KMS-11 (cell line): ENCODE measurements around the gene TPD52L2.

ENCODE experiments used
- H2AFZ ChIP-seq: fragments of 200-600 bp; sonication (generic); 2 replicates; pipeline ENCODE4 v1.6.1; 2016; ENCODE audit warnings: antibody characterized with exemption, mixed run types, low read depth
- H3K27ac ChIP-seq: fragments of 200-600 bp; sonication (generic); 2 replicates; pipeline ENCODE4 v1.6.1; 2016; ENCODE audit warnings: mild to moderate bottlenecking, mixed run types
- H3K27me3 ChIP-seq: fragments of 200-600 bp; sonication (generic); 2 replicates; pipeline ENCODE4 v1.6.1; 2017; ENCODE audit warnings: mild to moderate bottlenecking, low read depth, mixed run types, moderate library complexity; ENCODE audit not compliant: insufficient read depth
- H3K36me3 ChIP-seq: fragments of 200-600 bp; sonication (generic); 2 replicates; pipeline ENCODE4 v1.6.1; 2017; ENCODE audit warnings: mild to moderate bottlenecking, mixed run types; ENCODE audit not compliant: insufficient read depth
- H3K4me1 ChIP-seq: fragments of 200-600 bp; sonication (generic); 2 replicates; pipeline ENCODE4 v1.6.1; 2016; ENCODE audit warnings: mild to moderate bottlenecking, low read depth, mixed run types; ENCODE audit not compliant: poor library complexity, severe bottlenecking
- H3K4me2 ChIP-seq: fragments of 200-600 bp; sonication (generic); 2 replicates; pipeline ENCODE4 v1.7.0; 2016; ENCODE audit warnings: mild to moderate bottlenecking, mixed run types
- H3K4me3 ChIP-seq: fragments of 200-600 bp; sonication (generic); IDR thresholded peaks from 2 replicates; pipeline ENCODE4 v1.6.1; 2017; ENCODE audit warnings: low read depth, low read length, mixed read lengths; ENCODE audit not compliant: insufficient read depth
- H3K79me2 ChIP-seq: fragments of 200-600 bp; sonication (generic); 2 replicates; pipeline ENCODE4 v1.6.1; 2016; ENCODE audit warnings: low read depth, mixed run types; ENCODE audit not compliant: insufficient read depth
- H3K9ac ChIP-seq: fragments of 200-600 bp; sonication (generic); 2 replicates; pipeline ENCODE4 v1.6.1; 2016; ENCODE audit warnings: mild to moderate bottlenecking, mixed run types
- H4K20me1 ChIP-seq: fragments of 200-600 bp; sonication (generic); 2 replicates; pipeline ENCODE4 v1.6.1; 2016; ENCODE audit warnings: mild to moderate bottlenecking, mixed run types; ENCODE audit not compliant: insufficient read depth
- CTCF ChIP-seq: fragments of 200-600 bp; sonication (generic); conservative IDR thresholded peaks from 2 replicates; pipeline ENCODE4 v1.6.1; 2017; ENCODE audit warnings: low read depth, mild to moderate bottlenecking, antibody characterized with exemption, low read length, moderate library complexity, mixed read lengths

TPD52L2 gene

GRCh38 chr20:63857764-63858392 is 7.2 kb upstream of the TPD52L2 start:
- Histone ChIP-seq H4K20me1 (no peaks in the 10 kb centered on the region), H3K4me3 (no peak overlapping the region), H3K4me1 (peaks cover 19% of the 10 kb centered on the region), H3K27ac (no peak overlapping the region), H3K27me3 (peaks cover 3% of the 10 kb centered on the region), H3K36me3 (no peaks in the 10 kb centered on the region), H2AFZ (no peak overlapping the region), H3K4me2 (no peak overlapping the region), H3K79me2 (no peaks in the 10 kb centered on the region), H3K9ac (no peak overlapping the region)
- no peak for TF ChIP-seq CTCF

GRCh38 chr20:63858393-63859165 is 6.5 kb upstream of the TPD52L2 start:
- H3K4me3 ChIP-seq: no peak overlapping the region
- no peak overlapping the region for H3K27ac ChIP-seq
- H3K4me1 ChIP-seq: peaks cover 20% of the 10 kb centered on the region
- no peaks in the 10 kb centered on the region for H3K36me3 ChIP-seq
- H4K20me1 ChIP-seq: no peaks in the 10 kb centered on the region
- no peak overlapping the region for H3K4me2 ChIP-seq
- no peak overlapping the region for H3K9ac ChIP-seq
- H3K27me3 ChIP-seq: peaks cover 3% of the 10 kb centered on the region
- no peak for TF ChIP-seq CTCF
- no peak overlapping the region for H2AFZ ChIP-seq
- H3K79me2 ChIP-seq: no peaks in the 10 kb centered on the region

DNA sequence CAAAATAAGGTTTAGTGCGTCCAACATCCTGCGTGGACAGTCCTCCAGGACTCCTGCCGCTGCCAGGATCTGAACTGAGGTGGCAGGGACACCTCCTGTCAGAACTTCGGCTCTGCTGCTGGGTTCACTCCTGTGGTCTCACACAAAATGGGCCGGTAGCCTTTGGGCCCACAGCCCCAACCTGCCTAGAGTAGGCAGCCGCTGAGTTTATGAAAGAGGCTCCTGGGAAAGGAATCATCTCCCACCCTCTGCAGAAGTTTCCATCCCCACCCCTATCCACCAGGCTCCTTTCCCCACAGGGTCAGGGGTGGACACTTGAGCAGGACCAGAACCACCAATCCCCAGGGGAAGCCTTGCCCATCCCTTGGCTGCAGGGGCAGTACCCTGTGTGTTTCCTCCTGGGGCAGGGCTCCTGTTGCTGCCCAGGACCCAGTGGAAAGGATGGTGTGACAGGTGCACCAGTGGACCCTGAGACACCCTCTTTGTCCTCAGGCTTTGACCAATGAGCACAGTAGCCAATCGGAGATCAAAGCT is 5.8 kb upstream of the TPD52L2 start:
- Histone ChIP-seq H3K4me3 (no peak overlapping the region), H4K20me1 (no peaks in the 10 kb centered on the region), H3K4me2 (no peak overlapping the region), H3K27me3 (peaks cover 3% of the 10 kb centered on the region), H3K36me3 (no peaks in the 10 kb centered on the region), H3K4me1 (peaks cover 17% of the 10 kb centered on the region), H3K27ac (no peak overlapping the region), H2AFZ (no peak overlapping the region), H3K79me2 (no peaks in the 10 kb centered on the region), H3K9ac (no peak overlapping the region)
- TF ChIP-seq CTCF: no peak

GRCh38 chr20:63860325-63861051 is 4.6 kb upstream of the TPD52L2 start:
- Histone ChIP-seq H3K79me2 (peaks cover 3% of the 10 kb centered on the region), H3K36me3 (no peaks in the 10 kb centered on the region), H4K20me1 (no peaks in the 10 kb centered on the region), H3K27me3 (peaks cover 3% of the 10 kb centered on the region), H3K4me3 (no peak overlapping the region), H3K4me2 (no peak overlapping the region), H2AFZ (no peak overlapping the region), H3K27ac (no peak overlapping the region), H3K4me1 (peaks cover 8% of the 10 kb centered on the region), H3K9ac (no peak overlapping the region)
- no peak for TF ChIP-seq CTCF
